ENCODE measurements around the gene ZNF683.
A peak's percentile ranks its signal among the peaks of the same experiment; 100 is the strongest.
"Not testable (repeated sequence)": the region's sequence is repeated elsewhere in the genome, so short reads cannot be mapped to it uniquely, and the experiment has no call there.

ZNF683 gene

DNA sequence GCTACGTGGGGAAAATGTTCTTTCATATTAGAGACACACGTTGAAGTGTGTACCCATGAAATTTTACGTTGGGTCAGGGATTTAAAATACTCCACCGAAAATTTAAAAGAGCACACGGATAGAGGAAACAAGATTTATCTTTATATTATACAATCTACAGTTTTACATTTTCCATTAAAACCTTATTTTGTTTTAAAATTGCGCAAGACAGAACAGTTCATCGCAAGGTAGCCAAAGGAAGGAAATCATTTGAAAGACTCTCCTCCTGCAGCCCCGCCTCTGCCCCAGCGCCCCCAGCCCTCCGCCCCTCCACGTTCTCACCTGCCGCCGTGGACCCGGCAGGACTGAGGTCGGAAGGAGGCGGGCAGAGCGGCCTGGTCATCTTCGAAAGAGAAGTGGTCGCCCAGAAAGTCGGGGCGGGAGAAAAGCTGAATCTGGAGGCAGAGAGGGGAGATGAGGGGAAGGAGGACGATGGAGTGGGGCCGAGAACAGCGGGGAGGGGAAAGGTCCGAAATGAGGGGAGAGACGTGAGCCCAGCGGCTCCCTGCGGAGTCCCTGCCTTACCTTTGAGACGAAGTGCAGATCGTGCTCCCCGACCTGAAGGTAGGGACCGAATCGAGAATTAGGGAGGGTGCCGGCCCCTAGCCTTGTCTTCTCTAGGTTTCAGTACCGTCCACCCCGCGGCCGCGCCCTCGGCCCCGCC, 36.6 kb downstream of the ZNF683 start:
- H3K27ac ChIP-seq (ENCODE audit: low read depth, low read length) = no peak overlapping the region
- H3K4me2 ChIP-seq (ENCODE audit: low read depth, low read length, poor library complexity, severe bottlenecking) = peak overlapping the region; percentile 89
- H3K9me3 ChIP-seq (ENCODE audit: insufficient read depth, low read length) = no peaks in the 10 kb centered on the region
- peak overlapping the region; percentile 53 for H3K9ac ChIP-seq (ENCODE audit: low read length)
- H3K4me3 ChIP-seq (ENCODE audit: insufficient read depth, low read length, poor library complexity, severe bottlenecking) = peak overlapping the region; percentile 72
- H3K27me3 ChIP-seq (ENCODE audit: low read length) = no peaks in the 10 kb centered on the region
- H2AFZ ChIP-seq (ENCODE audit: low read depth, low read length, severe bottlenecking) = peak overlapping the region; percentile 90
- H3K36me3 ChIP-seq (ENCODE audit: low read length) = no peaks in the 10 kb centered on the region
- no peaks in the 10 kb centered on the region for H3K9me2 ChIP-seq (replicated peaks; ENCODE audit: insufficient read depth, low read length)
- TF ChIP-seq, protein P1, sequence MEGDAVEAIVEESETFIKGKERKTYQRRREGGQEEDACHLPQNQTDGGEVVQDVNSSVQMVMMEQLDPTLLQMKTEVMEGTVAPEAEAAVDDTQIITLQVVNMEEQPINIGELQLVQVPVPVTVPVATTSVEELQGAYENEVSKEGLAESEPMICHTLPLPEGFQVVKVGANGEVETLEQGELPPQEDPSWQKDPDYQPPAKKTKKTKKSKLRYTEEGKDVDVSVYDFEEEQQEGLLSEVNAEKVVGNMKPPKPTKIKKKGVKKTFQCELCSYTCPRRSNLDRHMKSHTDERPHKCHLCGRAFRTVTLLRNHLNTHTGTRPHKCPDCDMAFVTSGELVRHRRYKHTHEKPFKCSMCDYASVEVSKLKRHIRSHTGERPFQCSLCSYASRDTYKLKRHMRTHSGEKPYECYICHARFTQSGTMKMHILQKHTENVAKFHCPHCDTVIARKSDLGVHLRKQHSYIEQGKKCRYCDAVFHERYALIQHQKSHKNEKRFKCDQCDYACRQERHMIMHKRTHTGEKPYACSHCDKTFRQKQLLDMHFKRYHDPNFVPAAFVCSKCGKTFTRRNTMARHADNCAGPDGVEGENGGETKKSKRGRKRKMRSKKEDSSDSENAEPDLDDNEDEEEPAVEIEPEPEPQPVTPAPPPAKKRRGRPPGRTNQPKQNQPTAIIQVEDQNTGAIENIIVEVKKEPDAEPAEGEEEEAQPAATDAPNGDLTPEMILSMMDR (IDR thresholded peaks at IDR 0.05; ENCODE audit: insufficient read depth, low read length, poor library complexity, severe bottlenecking) = no peak
- TF ChIP-seq EZH2phosphoT487 (conservative IDR thresholded peaks at IDR 0.05; ENCODE audit: low read length) = no peak
- peaks cover 8% of the 10 kb centered on the region; the same call in 1 of the 2 replicates for H3F3A ChIP-seq (ENCODE audit: insufficient read depth)
- H3K79me2 ChIP-seq (ENCODE audit: insufficient read depth, low read length) = no peaks in the 10 kb centered on the region
- no peaks in the 10 kb centered on the region for H4K20me1 ChIP-seq (ENCODE audit: low read depth, low read length)

DNA sequence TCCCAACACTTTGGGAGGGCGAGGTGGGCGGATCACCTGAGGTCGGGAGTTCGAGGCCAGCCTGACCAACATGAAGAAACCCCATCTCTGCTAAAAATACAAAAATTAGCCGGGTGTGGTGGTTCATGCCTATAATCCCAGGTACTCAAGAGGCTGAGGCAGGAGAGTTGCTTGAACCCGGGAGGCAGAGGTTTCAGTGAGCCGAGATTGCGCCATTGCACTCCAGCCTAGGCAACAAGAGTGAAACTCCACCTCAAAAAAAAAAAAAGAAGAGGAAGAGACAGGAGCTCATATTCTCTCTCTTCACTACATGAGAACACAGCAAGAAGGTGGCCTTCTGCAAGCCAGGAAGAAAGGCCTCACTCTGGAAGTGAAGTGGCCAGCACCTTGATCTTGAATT, 39.2 kb downstream of the ZNF683 start:
- not testable (repeated sequence) for H3K9me2 ChIP-seq (replicated peaks; ENCODE audit: insufficient read depth, low read length)

DNA sequence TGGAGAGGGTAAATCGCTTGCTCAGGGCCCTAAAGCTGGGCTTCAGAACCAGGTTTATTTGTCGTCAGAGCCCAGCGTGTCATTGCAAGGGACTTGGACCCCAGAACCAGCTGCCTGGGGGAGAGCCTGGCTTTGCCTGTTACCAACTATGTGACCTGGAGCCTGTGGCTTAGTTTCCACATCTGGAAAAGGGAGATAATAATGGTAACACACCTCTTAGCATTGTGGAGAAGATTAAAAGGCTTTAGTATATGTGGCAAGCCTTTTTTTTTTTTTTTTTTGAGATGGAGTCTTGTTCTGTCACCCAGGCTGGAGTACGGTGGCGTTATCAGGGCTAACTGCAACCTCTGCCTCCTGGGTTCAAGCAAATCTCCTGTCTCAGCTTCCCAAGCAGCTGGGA, 42.3 kb downstream of the ZNF683 start:
- TF ChIP-seq, protein P1 (IDR thresholded peaks at IDR 0.05; ENCODE audit: insufficient read depth, low read length, poor library complexity, severe bottlenecking) = no peak
- TF ChIP-seq EZH2phosphoT487 (conservative IDR thresholded peaks at IDR 0.05; ENCODE audit: low read length) = no peak
- no peaks in the 10 kb centered on the region for H3K9me3 ChIP-seq (ENCODE audit: insufficient read depth, low read length)
- no peaks in the 10 kb centered on the region for H3F3A ChIP-seq (ENCODE audit: insufficient read depth)
- no peak overlapping the region for H3K4me2 ChIP-seq (ENCODE audit: low read depth, low read length, poor library complexity, severe bottlenecking)
- H3K27me3 ChIP-seq (ENCODE audit: low read length) = no peaks in the 10 kb centered on the region
- no peak overlapping the region for H3K27ac ChIP-seq (ENCODE audit: low read depth, low read length)
- no peak overlapping the region for H2AFZ ChIP-seq (ENCODE audit: low read depth, low read length, severe bottlenecking)
- no peak overlapping the region for H3K9ac ChIP-seq (ENCODE audit: low read length)
- no peaks in the 10 kb centered on the region for H4K20me1 ChIP-seq (ENCODE audit: low read depth, low read length)
- no peaks in the 10 kb centered on the region for H3K36me3 ChIP-seq (ENCODE audit: low read length)
- no peaks in the 10 kb centered on the region for H3K9me2 ChIP-seq (replicated peaks; ENCODE audit: insufficient read depth, low read length)
- H3K4me3 ChIP-seq (ENCODE audit: insufficient read depth, low read length, poor library complexity, severe bottlenecking) = no peak overlapping the region
- no peaks in the 10 kb centered on the region for H3K79me2 ChIP-seq (ENCODE audit: insufficient read depth, low read length)

More for the DNA sequence above, 39.2 kb downstream of the ZNF683 start:
- not testable (repeated sequence) for H3F3A ChIP-seq (ENCODE audit: insufficient read depth); H2AFZ ChIP-seq (ENCODE audit: low read depth, low read length, severe bottlenecking); H3K9me3 ChIP-seq (ENCODE audit: insufficient read depth, low read length); H4K20me1 ChIP-seq (ENCODE audit: low read depth, low read length); H3K9ac ChIP-seq (ENCODE audit: low read length); H3K4me2 ChIP-seq (ENCODE audit: low read depth, low read length, poor library complexity, severe bottlenecking); H3K27ac ChIP-seq (ENCODE audit: low read depth, low read length); H3K36me3 ChIP-seq (ENCODE audit: low read length); H3K27me3 ChIP-seq (ENCODE audit: low read length); H3K79me2 ChIP-seq (ENCODE audit: insufficient read depth, low read length); H3K4me3 ChIP-seq (ENCODE audit: insufficient read depth, low read length, poor library complexity, severe bottlenecking)

DNA sequence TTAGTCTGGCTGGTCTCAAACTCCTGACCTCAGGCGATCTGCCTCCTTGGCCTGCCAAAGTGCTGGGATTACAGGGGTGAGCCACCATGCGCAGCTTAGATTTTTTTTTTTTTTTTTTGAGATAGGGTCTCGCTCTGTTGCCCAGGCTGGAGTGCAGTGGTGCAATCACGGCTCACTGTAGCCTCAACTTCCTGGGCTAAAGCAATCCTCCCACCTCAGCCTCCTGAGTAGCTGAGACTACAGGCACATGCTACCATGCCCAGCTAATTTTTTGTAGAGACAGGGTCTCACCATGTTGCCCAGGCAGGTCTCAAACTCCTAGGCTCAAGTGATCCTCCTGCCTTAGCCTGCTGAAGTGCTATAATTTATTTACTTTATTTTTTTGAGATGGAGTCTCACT, 43.2 kb downstream of the ZNF683 start:
- not testable (repeated sequence) for H3K79me2 ChIP-seq (ENCODE audit: insufficient read depth, low read length); H3K9ac ChIP-seq (ENCODE audit: low read length); H3K4me3 ChIP-seq (ENCODE audit: insufficient read depth, low read length, poor library complexity, severe bottlenecking); H3K9me2 ChIP-seq (replicated peaks; ENCODE audit: insufficient read depth, low read length); H3F3A ChIP-seq (ENCODE audit: insufficient read depth); H3K4me2 ChIP-seq (ENCODE audit: low read depth, low read length, poor library complexity, severe bottlenecking); H3K27ac ChIP-seq (ENCODE audit: low read depth, low read length); H4K20me1 ChIP-seq (ENCODE audit: low read depth, low read length); H3K9me3 ChIP-seq (ENCODE audit: insufficient read depth, low read length); H2AFZ ChIP-seq (ENCODE audit: low read depth, low read length, severe bottlenecking); H3K27me3 ChIP-seq (ENCODE audit: low read length); H3K36me3 ChIP-seq (ENCODE audit: low read length)
